NT2/D1 (cell line): ENCODE measurements around the gene RBM8A.
"Not testable (repeated sequence)": the region's sequence is repeated elsewhere in the genome, so short reads cannot be mapped to it uniquely, and the experiment has no call there.

Source experiments
- DNase-seq: peaks from one replicate; pipeline ENCODE4 v3.0.0-alpha.2; 2011; ENCODE audit warnings: low read depth, low spot score
- H3K27me3 ChIP-seq: 2 replicates; pipeline ENCODE4 v1.6.0; 2011; ENCODE audit warnings: mild to moderate bottlenecking; ENCODE audit not compliant: insufficient read length, insufficient read depth
- H3K36me3 ChIP-seq: 2 replicates; pipeline ENCODE4 v1.6.1; 2011; ENCODE audit warnings: mild to moderate bottlenecking, low read length, mixed read lengths; ENCODE audit not compliant: insufficient read depth, insufficient read length
- H3K4me1 ChIP-seq: 2 replicates; pipeline ENCODE4 v1.5.1; 2011; ENCODE audit not compliant: insufficient read depth, insufficient read length
- H3K4me3 ChIP-seq: 2 replicates; pipeline ENCODE4 v1.5.1; 2011; ENCODE audit warnings: low read depth; ENCODE audit not compliant: insufficient read length
- H3K9ac ChIP-seq: 2 replicates; pipeline ENCODE4 v1.6.0; 2011; ENCODE audit warnings: low read depth; ENCODE audit not compliant: insufficient read length
- H3K9me3 ChIP-seq: 2 replicates; pipeline ENCODE4 v1.5.1; 2011; ENCODE audit warnings: mild to moderate bottlenecking, low read length; ENCODE audit not compliant: insufficient read depth
- SUZ12 ChIP-seq: IDR thresholded peaks from 2 replicates; pipeline ENCODE4 v1.6.1; 2011; ENCODE audit not compliant: insufficient read length, insufficient read depth; ENCODE audit errors: extremely low read depth
- YY1 ChIP-seq: IDR thresholded peaks from 2 replicates; pipeline ENCODE4 v1.6.1; 2011; ENCODE audit not compliant: insufficient read length, insufficient read depth
- ZNF274 ChIP-seq: IDR thresholded peaks from 2 replicates; pipeline ENCODE4 v1.6.1; 2011; ENCODE audit warnings: mild to moderate bottlenecking, low read depth, low read length

Gene RBM8A

GRCh38 chr1:145922266-145922665, 5.0 kb downstream of the RBM8A start:
- no peak overlapping the region for H3K4me3 ChIP-seq
- TF ChIP-seq SUZ12, result no peak
- no peak overlapping the region for H3K9ac ChIP-seq
- peaks cover 13% of the 10 kb centered on the region for H3K4me1 ChIP-seq
- DNase-seq, result no peak
- H3K27me3 ChIP-seq, result peaks cover 12% of the 10 kb centered on the region
- H3K36me3 ChIP-seq, result peaks cover 44% of the 10 kb centered on the region
- H3K9me3 ChIP-seq, result no peaks in the 10 kb centered on the region

- Histone ChIP-seq H3K4me1 (peaks cover 13% of the 10 kb centered on the region), H3K36me3 (peaks cover 34% of the 10 kb centered on the region), H3K27me3 (peaks cover 12% of the 10 kb centered on the region)
- not testable (repeated sequence) for H3K4me3 ChIP-seq, DNase-seq, H3K9ac ChIP-seq, H3K9me3 ChIP-seq
Measured at GRCh38 chr1:145920297-145920696, 7.0 kb downstream of the RBM8A start.

GRCh38 chr1:145918992-145919939, 8.0 kb downstream of the RBM8A start:
- Histone ChIP-seq H3K4me1 (peaks cover 13% of the 10 kb centered on the region), H3K27me3 (peaks cover 12% of the 10 kb centered on the region), H3K36me3 (peaks cover 35% of the 10 kb centered on the region), H3K9me3 (no peaks in the 10 kb centered on the region), H3K4me3 (peak overlapping the region; percentile 79), H3K9ac (peak overlapping the region; percentile 85)
- no peak for TF ChIP-seq ZNF274
- TF ChIP-seq YY1, result no peak
- no peak for TF ChIP-seq SUZ12
- DNase-seq, result no peak

GRCh38 chr1:145918144-145918991, 8.9 kb downstream of the RBM8A start, which contains the start of gene PEX11B:
TSS of gene PEX11B (minus strand) at chr1:145918717. CDS start at chr1:145918688, 29 bp downstream.
- Histone ChIP-seq H3K9me3 (no peaks in the 10 kb centered on the region), H3K4me1 (peaks cover 13% of the 10 kb centered on the region), H3K36me3 (peaks cover 29% of the 10 kb centered on the region), H3K4me3 (peak within 1 kb of the TSS; percentile 79), H3K27me3 (peaks cover 12% of the 10 kb centered on the region), H3K9ac (peak within 1 kb of the TSS; percentile 85)
- TF ChIP-seq SUZ12, result no peak
- TF ChIP-seq ZNF274, result no peak
- peak; percentile 71 for DNase-seq

GRCh38 chr1:145917595-145917994, 9.7 kb downstream of the RBM8A start:
- peaks cover 13% of the 10 kb centered on the region for H3K4me1 ChIP-seq
- no peaks in the 10 kb centered on the region for H3K9me3 ChIP-seq
- no peak for DNase-seq
- H3K36me3 ChIP-seq, result peaks cover 21% of the 10 kb centered on the region
- H3K4me3 ChIP-seq, result peak overlapping the region; percentile 79
- peak overlapping the region; percentile 85 for H3K9ac ChIP-seq
- peaks cover 12% of the 10 kb centered on the region for H3K27me3 ChIP-seq
- TF ChIP-seq SUZ12 (no peak), ZNF274 (no peak), YY1 (no peak)

GRCh38 chr1:145916745-145917144, 10.5 kb downstream of the RBM8A start:
- Histone ChIP-seq H3K9ac (no peak overlapping the region), H3K4me3 (no peak overlapping the region), H3K36me3 (peaks cover 20% of the 10 kb centered on the region), H3K27me3 (peaks cover 12% of the 10 kb centered on the region), H3K9me3 (no peaks in the 10 kb centered on the region), H3K4me1 (peaks cover 13% of the 10 kb centered on the region)
- TF ChIP-seq ZNF274 (no peak), SUZ12 (no peak), YY1 (no peak)
- DNase-seq, result no peak

- Histone ChIP-seq H3K9ac (no peak overlapping the region), H3K36me3 (peaks cover 15% of the 10 kb centered on the region), H3K4me3 (no peak overlapping the region), H3K4me1 (no peaks in the 10 kb centered on the region), H3K9me3 (no peaks in the 10 kb centered on the region), H3K27me3 (no peaks in the 10 kb centered on the region)
- no peak for DNase-seq
- no peak for TF ChIP-seq ZNF274
- no peak for TF ChIP-seq YY1
- no peak for TF ChIP-seq SUZ12
Measured at GRCh38 chr1:145912128-145912641, 15.1 kb downstream of the RBM8A start.
